GM21717 (cell line): ENCODE data around the gene CRYBG3.

Experiments used
- ATAC-seq: cut with Tn5 transposase; IDR thresholded peaks from one replicate; pipeline ENCODE4 v1.9.1; 2021; ENCODE audit warnings: mild to moderate bottlenecking, moderate library complexity; ENCODE audit not compliant: unreplicated experiment

Gene CRYBG3

GRCh38 chr3:97835761-97836160, 13.9 kb downstream of the CRYBG3 start:
- ATAC-seq = no peak

- ATAC-seq = no peak
These were observed 16.6 kb downstream of the CRYBG3 start for GRCh38 chr3:97838393-97838792.

DNA sequence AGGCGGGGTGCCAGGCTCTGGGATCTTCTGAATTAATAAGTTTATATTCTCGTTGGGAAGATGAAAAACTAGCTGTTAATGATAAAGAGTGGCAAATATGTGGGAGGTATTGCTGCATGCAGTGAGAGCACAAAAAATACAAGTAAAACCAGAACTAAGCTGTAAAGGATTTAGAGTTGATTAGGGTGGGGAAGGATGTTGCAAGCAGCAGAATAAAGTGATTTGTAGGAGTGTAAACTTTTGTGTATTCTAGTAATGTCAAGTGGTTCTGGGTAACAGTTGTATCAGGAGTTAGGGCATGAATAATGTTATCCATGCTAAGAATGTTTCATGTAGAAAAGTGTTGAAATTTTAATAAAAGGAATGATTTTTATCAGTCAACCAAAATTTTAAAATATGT, 18.1 kb downstream of the CRYBG3 start:
- ATAC-seq = no peak

DNA sequence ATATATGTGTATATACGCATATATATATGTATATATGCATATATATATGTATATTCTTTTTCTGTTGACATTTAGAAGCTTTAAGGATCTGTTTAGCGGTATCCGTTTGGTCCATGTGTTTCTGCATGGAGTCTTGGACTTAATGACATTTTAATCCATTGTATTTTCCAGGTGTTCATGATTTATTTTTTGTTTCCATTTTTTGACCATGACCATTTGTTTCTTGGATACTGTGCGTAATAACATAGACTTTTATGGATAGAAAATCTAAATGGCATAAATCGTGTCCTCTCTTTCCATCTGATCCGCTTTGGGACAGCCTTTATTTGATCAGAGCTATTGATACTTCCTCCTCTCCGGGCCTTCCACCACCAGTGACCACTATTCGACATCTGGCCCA, 19.5 kb downstream of the CRYBG3 start:
- no peak for ATAC-seq

GRCh38 chr3:97841956-97842355, 20.1 kb downstream of the CRYBG3 start:
- no peak for ATAC-seq

- no peak for ATAC-seq
These were observed 27.0 kb downstream of the CRYBG3 start for GRCh38 chr3:97848779-97849178.

DNA sequence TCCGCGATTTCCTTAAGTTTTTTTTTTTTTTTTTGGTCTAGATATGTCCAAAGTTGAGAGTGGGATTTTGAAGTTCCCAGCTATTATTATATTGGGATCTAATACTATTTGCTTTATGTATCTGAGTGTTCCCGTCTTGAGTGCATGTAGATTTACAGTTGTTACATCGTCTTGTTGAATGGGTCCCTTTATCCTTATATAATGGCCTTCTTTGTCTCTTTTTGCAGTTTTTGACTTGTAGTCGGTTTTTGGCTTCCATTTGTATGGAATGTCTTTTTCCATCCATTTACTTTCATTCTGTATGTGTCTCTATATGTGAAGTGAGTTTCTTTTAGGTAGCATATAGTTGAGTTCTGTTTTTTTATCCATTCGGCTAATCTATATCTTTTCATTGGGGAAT, 35.6 kb downstream of the CRYBG3 start:
- no peak for ATAC-seq

DNA sequence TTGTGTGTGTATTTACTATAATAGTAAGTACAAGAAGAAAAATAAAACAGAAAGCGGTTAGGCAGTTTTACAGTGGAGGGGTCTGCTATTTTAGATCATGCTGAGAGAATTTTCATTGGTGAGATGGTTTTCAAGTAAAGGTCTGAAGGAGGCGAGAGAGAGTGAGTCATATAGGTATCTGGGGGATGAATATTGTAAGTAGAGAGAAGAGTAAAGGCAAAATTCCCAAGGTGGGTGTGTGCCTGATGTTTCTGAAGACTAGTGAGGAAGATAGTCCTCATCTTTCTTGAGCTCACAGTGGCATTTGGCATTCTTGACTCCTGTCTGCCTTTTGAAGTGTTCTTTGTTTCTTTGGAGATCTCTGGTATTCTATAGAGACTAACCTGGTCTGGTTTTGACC, 38.6 kb downstream of the CRYBG3 start:
- ATAC-seq = no peak

DNA sequence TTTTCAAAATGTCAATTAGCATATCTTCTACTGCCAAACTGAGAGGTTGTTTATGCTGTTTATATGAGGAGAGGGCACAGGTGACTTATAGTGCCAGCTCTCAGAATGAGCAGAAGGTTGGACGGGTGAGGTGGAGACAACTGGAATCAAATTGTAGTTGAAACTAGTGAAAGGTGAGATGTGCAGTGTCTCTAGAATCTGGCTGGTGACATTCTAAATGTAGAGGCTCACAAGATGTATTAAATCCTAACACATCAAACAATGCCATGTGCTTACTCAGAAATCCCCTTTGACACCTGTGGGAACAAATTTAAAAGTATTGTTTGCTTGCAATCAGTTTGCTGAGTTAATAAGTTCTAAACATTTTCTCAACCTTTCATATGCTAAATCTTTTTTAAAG, 40.8 kb downstream of the CRYBG3 start:
- ATAC-seq = no peak

GRCh38 chr3:97863031-97863430, 41.2 kb downstream of the CRYBG3 start:
- no peak for ATAC-seq

GRCh38 chr3:97863775-97864174, 42.0 kb downstream of the CRYBG3 start:
- no peak for ATAC-seq

DNA sequence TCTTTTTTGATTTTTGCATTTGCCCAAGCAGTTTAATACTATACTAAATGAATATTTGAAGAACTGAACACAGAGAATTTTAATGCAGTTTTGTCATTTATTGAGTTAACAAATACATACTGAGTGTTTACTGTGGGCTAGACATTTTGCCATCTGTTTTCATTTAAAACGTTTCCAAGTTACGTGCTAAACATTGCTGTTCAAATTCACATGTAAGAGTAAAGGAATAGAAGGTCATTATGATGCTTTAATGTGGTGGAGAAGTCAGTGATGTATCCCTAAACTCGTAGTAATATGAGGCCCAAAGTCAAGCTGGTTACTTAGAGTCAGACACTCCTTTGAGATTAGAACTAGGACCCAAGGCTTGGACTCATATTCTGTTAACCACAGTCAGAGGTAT, 49.4 kb downstream of the CRYBG3 start:
- no peak for ATAC-seq

GRCh38 chr3:97871801-97872524, 50.2 kb downstream of the CRYBG3 start:
- no peak for ATAC-seq

DNA sequence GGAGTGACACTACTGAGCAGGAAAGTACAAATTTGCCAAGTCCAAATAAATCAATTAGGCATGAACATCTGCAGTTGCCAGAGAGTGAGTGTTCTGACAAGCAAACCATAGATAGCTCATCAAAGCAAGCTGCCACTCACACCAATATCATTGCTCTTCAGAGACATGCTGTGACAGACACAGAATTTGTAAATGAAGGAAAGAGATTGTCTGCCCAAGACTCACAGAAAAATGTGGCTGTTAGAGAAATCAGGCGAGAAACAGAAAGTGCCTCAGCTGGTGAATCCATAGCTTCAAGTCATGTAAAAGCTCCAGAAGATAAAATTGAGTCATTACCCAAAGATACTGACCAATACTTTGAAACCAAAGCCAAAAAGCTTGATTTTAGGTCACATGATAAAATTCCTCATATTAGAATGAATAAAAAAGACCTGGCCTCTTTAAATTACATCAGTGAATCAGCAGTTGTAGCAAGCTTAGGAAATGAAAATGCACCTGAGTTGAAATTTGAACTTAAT, 50.8 kb downstream of the CRYBG3 start:
- ATAC-seq = no peak

GRCh38 chr3:97880267-97880666, 58.5 kb downstream of the CRYBG3 start:
- no peak for ATAC-seq

- ATAC-seq = no peak
These were observed 61.3 kb downstream of the CRYBG3 start for GRCh38 chr3:97882975-97883598.

DNA sequence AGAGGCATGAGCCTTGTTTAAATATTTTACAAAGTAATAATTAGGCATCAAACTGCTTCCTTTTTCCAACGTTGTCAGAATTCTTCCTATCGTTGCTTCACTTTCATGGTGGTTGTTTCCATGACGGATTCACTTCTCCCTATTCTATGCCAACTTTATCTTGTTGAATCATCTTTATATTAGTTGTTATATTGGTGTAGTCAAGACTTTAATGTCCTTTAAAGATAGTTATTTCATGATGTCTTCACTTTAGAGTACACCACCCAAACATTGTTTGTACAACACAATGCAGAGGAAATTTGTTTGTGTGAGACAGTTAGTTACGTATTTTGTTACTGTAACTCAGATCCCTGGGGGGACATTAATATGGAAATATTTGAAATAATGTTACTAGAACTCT, 61.9 kb downstream of the CRYBG3 start:
- ATAC-seq = no peak

- no peak for ATAC-seq
These were observed 62.8 kb downstream of the CRYBG3 start for GRCh38 chr3:97884586-97885123.

DNA sequence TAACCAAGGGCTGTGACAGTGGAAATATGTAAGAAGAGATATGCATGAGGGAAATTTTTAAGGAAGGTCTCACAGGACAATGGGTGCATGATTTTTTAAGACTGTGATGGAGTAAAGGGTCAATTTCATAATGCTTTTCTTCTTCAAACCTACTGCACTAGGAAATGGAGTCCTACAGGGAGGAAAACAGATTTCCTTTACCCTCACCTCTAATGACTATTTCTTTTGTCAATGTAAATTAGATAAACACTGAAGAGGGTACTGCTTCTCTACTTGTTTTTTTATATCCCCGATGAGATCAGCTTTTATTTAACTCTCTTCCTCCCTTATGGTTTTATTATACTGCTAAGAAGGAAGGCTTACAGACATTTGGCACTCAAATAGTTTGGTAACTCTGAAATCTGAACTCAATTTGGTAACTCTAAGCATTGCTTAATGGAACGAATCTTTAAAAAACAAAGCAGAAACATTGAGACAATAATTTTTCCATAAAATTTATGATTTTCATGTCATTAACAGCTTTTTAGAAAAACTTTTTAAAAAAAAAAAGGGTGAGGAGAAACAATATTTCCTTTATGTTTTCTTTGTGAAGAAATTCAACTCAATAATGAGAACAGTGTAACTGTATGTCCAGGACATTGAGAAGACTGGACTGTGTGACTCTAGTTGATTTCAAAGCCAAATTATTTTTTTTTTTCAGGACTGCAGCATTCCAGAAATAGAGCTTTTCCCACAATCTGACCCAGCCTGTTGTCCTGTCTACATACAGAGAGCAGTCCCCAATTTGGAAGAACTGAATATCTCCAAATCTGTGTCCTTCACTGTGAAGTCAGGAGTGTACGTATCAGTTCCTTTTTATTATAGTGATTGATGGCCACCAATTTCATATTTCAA, 64.4 kb downstream of the CRYBG3 start:
- no peak for ATAC-seq

DNA sequence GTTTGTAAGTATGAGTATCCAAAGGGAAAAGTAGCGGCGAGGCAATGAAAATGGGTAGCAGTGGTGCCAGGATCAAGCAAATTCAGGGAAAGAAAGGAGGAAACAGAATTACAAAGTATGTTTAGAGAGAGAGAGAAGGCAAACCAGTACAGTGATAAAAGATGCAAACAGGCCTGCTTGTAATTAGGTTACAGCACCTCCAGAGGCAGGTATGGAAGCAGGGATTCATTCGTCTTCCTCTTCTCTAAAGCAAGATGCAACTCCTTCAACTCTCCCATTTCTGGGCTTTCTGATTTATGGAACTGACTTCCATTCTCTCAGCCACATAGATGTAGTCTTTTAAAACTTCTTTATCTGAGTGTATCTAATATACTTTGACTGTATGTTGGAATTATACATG, 68.0 kb downstream of the CRYBG3 start:
- no peak for ATAC-seq

DNA sequence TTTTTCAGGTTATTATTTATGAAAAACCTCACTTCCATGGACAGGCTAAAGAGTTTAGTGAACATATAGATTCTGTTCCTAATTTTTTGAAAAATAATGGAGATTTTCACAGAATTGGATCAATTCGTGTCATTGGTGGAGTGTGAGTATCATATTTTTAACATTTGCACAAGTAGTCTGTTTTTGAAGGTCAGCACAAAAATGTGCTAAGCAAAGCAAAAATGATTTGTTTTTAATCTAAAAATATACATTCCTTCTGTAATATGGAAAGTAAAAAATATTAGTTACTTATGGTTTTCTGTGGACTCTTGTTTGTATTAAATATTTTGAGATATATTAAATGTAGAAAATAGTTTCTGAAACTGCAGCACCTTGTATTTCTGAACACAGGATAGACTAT, 71.0 kb downstream of the CRYBG3 start:
- no peak for ATAC-seq
